PC-3 (cell line): ENCODE results near the gene OR2AK2.

ENCODE experiments used
- CTCF ChIP-seq: fragments of 300-600 bp; sonication (generic); conservative IDR thresholded peaks from 2 replicates; pipeline ENCODE4 v1.5.1; 2017; ENCODE audit warnings: antibody characterized with exemption, low read depth, mild to moderate bottlenecking, low read length
- EZH2 ChIP-seq: fragments of 300-600 bp; sonication (generic); IDR thresholded peaks from one replicate; pipeline ENCODE4 v1.6.1; 2017; ENCODE audit warnings: antibody characterized with exemption, mild to moderate bottlenecking, low read length; ENCODE audit not compliant: unreplicated experiment
- EZH2phosphoT487 ChIP-seq: fragments of 300-600 bp; sonication (generic); IDR thresholded peaks from 2 replicates; pipeline ENCODE4 v1.6.1; 2018; ENCODE audit warnings: mild to moderate bottlenecking, antibody characterized with exemption, low read length, borderline replicate concordance

GRCh38 chr1:247924868-247925267 lies 40.2 kb upstream of the OR2AK2 start, which contains the start of gene OR2AJ1:
- TF ChIP-seq CTCF, result no peak
- no peak for TF ChIP-seq EZH2
- no peak for TF ChIP-seq EZH2phosphoT487
